SIG-M5 treated with dmso at 0.1 percent for 504 hours (cell line): Measurements from ENCODE around the gene NFKBIL1.
A peak's percentile ranks its signal among the peaks of the same experiment; 100 is the strongest.

ENCODE experiments used
- DNase-seq: peaks from one replicate; lab custom pipeline; 2025; ENCODE audit not compliant: unreplicated experiment; lab: John Stamatoyannopoulos, UW

NFKBIL1 gene

GRCh38 chr6:31559606-31559957 lies 12.2 kb downstream of the NFKBIL1 start:
- DNase-seq, result no peak

- peak; percentile 94 for DNase-seq
These were observed 12.7 kb downstream of the NFKBIL1 start for GRCh38 chr6:31559958-31560696.

GRCh38 chr6:31560697-31561058 lies 13.3 kb downstream of the NFKBIL1 start:
- no peak for DNase-seq

- DNase-seq, result no peak
These were observed 20.3 kb downstream of the NFKBIL1 start for GRCh38 chr6:31567531-31568370.

- DNase-seq, result peak; percentile 76
These were observed 21.1 kb downstream of the NFKBIL1 start for GRCh38 chr6:31568537-31568961.

- no peak for DNase-seq
These were observed 22.6 kb downstream of the NFKBIL1 start for GRCh38 chr6:31569861-31570536.

- DNase-seq, result no peak
These were observed 24.9 kb downstream of the NFKBIL1 start, which contains the start of gene LTA for GRCh38 chr6:31572041-31572911. TSS of gene LTA (plus strand) at chr6:31572289. CDS start at chr6:31572743, 454 bp downstream.

GRCh38 chr6:31573239-31574105 lies 26.1 kb downstream of the NFKBIL1 start:
- no peak for DNase-seq

GRCh38 chr6:31574106-31575061 lies 27.0 kb downstream of the NFKBIL1 start:
- DNase-seq, result no peak

GRCh38 chr6:31575335-31575901 lies 28.0 kb downstream of the NFKBIL1 start, which contains the start of gene TNF:
TSS of gene TNF (plus strand) at chr6:31575565. CDS start at chr6:31575742, 177 bp downstream.
- DNase-seq, result peak; percentile 93

- DNase-seq, result no peak
These were observed 28.7 kb downstream of the NFKBIL1 start for GRCh38 chr6:31575952-31576685.

GRCh38 chr6:31576897-31577578 lies 29.6 kb downstream of the NFKBIL1 start:
- peak; percentile 41 for DNase-seq

- DNase-seq, result no peak
These were observed 30.2 kb downstream of the NFKBIL1 start for GRCh38 chr6:31577579-31577966.

- no peak for DNase-seq
These were observed 31.0 kb downstream of the NFKBIL1 start for GRCh38 chr6:31578184-31579118.

GRCh38 chr6:31579119-31579505 lies 31.7 kb downstream of the NFKBIL1 start:
- DNase-seq, result no peak
